Medulla oblongata (tissue), 1 donor: Measurements from ENCODE around the gene CENPH.
"Not testable (repeated sequence)": the region's sequence is repeated elsewhere in the genome, so short reads cannot be mapped to it uniquely, and the experiment has no call there.

ENCODE experiments used
- DNase-seq: peaks from one replicate; pipeline ENCODE4 v3.0.0-alpha.2; 2015; ENCODE audit errors: extremely low spot score

CENPH gene

DNA sequence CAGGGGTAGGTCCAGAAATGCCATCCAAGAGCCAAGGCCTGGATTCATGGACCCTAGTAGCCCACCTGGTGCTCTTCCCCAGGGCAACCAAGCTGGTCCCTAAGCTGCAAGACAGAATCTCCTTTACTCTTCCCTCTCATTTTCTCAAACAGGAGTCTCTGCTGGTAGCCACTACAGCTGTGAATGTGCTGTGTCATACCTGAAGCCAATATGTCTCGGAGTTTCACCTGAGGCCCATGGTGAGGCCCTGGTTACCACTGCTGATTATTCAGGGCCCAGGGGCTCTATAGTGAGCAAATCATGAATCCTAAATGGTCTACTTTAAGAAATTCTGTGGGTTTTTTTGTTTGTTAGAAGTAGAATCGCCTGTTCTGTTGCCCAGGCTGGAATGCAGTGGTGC, 61.2 kb downstream of the CENPH start:
- no peak for DNase-seq

DNA sequence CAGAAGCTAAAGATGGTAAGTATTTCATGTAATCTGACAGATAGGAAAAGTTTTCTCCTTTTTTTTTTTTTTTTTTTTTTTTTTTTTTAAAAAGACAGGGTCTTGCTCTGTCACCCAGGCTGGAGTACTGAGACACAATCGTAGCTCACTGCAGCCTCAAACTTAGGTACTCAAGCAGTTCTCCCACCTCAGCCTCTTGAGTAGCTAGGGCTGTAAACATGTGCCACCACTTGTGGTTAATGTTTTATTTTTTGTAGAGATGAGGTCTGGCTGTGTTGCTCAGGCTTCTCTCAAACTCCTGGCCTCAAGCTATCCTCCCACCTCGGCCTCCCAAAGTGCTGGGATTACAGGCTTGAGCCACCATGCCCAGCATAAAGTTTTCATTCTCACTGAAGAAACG, 63.1 kb downstream of the CENPH start:
- no peak for DNase-seq

DNA sequence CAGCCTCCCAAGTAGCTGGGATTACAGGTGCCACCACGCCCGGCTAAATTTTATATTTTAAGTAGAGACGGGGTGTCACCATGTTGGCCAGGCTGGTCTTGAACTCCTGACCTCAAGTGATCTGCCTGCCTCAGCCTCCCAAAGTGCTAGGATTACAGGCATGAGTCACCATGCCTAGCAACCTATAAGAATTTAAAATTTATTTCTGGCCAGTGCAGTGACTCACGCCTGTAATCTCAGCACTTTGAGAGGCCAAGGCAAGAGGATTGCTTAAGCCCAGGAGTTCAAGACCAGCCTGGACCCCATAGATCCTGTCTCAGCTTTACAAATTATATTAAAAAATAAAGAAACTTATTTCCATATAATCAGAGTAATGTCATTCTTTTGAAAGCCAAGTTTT, 66.6 kb downstream of the CENPH start:
- DNase-seq, result not testable (repeated sequence)

DNA sequence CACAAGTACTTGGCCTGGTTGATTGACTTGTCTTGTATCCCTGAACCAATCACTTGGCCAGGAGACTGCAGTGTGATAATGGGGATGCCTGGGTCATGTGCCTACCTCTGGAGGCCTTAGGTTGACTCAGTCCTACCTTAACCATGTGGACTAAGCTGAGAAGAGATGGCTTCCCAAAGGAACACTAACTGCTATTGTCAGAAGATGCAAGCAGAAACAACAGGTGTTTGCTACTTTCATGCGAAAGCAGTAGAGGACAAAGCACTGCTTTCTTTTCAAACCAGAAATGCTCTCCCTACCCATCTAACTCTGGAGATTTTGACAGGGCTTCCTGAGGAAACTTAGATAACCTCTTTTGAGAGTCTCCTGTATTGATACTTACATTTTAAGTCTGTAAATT, 68.2 kb downstream of the CENPH start:
- no peak for DNase-seq
